NK-92 treated with Interleukin-12 subunit alpha and Interleukin-12 subunit beta, amount 100 ng/mL, for 24 hours (cell line): ENCODE data around the gene SLC35B2.

Source experiments
- DNase-seq: peaks from one replicate; lab custom pipeline; 2025; lab: John Stamatoyannopoulos, UW

The SLC35B2 gene

DNA sequence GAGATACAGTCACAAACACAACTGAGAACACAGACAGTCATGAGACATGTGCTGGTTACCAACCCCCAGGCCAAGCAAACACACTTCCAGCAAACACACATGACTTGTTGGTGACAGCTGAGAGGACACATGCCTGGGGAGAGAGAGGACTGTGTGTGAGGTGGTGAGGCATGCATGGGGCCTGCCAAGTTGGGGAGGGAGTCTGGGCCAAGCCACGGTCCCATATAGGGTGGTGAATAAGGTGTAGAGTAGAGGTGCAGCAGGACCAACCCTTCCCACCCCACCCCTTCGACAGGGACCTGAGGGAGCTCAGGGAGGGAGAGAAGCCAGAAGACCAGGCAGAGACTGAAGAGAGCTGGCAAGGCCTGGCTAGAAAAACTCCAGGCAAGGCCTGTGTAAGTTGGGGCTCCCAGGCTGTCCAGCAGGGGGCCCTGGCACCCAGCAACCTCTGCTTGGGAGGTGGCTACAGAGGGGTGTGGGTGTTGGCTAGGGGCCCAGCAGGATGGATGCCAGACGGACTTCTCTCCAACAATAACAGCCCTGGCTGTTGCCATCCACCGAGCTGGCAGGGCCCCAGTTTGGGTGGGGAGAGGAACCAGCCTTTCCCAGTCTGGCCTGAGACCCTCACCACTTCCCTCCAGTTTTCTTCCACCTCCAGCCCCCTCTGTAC is 35.9 kb downstream of the SLC35B2 start:
- peak; percentile 47 for DNase-seq

DNA sequence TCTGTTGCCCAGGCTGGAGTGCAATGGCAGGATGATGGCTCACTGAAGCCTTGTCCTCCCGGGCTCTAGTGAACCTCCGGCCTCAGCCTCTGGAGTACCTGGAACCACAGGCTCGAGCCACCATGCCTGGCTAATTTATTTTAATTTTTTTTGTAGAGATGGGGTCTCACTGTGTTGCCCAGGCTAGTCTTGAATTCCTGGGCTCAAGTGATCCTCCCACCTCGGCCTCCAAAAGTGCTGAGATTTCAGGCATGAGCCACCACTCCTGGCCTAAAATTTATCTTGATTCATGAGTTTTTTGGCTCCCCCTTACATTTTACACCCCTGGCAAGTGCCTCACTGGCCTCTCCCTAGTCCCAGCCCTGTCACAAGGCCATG is 36.4 kb downstream of the SLC35B2 start:
- no peak for DNase-seq

DNA sequence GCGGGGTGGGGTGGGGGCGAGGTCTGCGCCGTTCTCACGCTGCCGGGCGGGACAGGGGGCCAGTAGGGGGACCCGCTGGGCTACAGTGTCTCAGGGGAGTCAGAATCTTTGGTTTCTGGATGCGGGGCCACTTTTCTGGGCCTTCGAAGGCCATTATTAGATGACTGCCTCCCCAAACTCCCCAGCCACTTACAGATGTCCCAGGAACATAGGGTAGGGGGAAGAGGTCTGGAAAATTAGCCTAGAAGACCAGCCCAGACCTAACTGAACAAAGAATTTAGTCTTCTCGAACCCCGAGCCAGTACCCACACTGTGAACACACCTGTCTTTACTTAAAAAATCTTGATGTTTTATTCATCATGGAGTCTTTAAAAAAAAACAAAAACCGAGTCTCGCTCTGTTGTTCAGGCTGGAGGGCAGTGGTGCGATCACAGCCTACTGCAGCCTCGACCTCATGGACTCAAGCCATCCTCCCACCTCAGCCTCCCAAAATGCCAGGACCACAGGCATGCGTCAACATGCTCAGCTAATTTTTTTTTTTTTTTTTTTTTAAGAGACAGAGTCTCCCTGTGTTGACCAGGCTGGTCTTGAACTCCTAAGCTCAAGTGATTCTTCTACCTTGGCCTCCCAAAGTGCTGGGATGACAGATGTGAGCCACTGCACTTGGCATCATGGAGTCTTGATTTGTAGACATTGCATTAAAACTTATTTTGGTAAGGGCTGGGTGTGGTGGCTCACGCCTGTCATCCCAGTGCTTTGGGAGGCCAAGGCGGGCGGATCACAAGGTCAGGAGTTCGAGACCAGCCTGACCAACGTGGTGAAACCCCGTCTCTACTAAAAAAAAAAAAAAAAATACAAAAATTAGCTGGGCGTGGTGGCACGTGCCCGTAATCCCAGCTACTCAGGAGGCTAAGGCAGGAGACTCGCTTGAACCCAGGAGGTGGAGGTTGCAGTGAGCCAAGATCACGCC is 37.2 kb downstream of the SLC35B2 start:
- no peak for DNase-seq

DNA sequence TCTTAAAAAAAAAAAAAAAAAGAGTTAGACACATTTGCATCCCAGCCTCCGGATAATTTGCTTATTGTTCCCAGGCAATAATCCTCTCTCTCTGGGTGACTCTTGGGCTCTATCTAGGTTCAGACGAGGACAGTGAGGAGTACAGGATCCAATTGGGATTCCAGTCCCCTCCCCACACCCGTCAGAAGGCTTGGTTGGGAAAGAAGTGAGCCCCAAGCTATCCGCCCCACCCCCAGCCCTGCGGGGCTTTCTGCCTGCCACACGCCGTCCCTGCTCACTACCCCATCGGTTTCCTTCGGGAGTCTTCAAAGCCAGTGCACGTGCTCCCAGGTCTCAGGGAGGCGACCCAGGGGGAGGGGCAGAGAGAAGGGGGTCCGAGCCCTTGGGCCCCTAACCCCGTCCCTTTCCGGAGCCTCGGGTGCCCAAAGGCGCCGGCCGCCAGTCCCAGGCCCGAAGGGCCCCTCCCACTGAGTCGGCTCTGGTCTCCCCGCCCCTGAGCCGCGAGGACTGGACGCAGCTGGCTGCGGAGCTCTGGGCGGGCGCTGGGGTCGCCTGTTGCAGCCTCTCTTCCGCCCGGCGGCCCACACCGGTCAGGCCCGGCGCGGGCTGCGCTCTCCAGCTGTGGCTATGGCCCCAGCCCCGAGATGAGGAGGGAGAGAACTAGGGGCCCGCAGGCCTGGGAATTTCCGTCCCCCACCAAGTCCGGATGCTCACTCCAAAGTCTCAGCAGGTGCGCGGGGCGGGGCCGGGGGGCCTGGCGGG is 38.1 kb downstream of the SLC35B2 start:
- DNase-seq, result no peak

DNA sequence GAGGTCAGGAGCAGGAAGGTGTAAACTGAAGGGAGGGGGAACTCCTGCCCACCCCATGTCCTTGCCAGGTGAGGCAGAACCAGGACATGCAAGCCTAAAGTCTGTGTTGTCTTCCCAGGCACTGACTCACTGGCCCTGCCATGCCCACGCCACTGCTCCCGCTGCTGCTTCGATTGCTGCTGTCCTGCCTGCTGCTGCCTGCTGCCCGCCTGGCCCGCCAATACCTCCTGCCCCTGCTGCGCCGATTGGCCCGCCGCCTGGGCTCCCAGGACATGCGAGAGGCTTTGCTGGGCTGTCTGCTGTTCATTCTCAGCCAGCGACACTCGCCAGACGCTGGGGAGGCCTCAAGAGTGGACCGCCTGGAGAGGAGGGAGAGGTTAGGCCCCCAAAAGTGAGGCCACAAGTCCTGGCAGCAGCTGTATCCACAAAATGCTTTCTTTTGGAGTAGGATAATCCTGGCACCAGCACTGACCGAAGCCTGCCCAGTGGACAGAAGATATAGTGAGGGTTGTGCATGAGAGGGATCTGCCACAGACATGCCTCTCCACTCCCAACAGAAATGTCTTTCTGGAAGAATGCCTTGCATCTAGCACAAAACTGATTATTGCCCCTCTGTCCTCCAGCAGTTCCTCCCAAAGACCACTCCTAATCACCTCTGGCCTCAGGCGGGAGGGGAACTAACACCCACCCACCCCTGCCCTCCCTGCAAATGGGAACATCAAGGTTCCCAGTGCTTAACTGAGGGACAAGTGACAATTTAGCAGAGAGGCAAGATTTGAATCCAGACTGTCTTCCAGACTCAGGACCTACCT is 39.8 kb downstream of the SLC35B2 start:
- DNase-seq, result no peak

DNA sequence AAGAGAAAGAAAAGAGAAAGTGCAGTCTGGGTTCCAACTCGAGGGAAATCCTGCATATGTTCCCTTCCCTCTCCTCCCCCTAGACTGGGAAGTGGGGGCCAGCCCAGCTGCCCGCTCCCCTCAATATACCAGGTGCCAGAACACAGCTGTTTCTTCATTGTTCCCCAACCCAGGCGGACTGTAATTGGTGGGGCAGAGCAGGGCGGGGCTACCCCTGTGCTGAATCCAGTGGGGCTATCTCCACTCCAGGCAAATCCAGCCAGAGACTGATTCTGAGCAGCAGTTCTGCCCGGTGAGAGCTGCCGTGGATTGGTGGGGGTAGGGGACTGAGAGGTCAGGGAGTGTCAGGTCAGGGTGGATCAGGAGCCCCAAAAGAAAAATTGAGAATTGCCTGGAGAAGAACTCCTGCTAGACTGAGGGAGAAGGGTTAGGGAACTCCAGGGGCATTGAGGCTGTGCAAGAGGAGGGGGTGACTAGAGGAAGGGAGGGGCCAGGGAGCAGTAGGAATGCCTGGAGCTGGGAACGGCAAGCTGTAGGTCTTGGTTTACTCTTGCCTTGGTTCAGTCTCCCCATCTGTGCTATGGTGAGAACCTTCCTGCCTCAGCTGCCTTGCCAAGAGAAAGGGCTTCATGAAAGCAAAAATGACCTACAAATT is 40.5 kb downstream of the SLC35B2 start, which contains the start of gene MYMX:
Gene MYMX (plus strand): TSS at position 250 of the 655 bp plus-strand sequence. CDS start 546 bp downstream, outside the sequence.
- no peak for DNase-seq

DNA sequence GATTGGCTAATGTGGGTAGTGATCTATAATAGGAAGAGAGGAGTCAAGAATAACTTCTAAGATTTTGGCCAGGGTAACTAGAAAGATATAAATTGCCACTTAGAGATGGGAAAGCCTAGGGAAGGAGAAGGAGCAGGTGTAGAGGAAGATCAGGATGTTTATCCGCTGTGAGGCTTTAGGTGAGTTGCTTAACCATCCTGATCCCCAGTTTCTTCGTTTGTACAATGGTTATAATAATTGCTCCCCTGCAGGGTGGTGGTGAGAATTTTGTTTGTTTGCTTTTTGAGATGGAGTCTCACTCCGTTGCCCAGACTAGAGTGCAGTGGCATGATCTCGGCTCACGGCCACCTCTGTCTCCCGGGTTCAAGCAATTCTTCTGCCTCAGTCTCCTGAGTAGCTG is 43.0 kb downstream of the SLC35B2 start:
- no peak for DNase-seq

DNA sequence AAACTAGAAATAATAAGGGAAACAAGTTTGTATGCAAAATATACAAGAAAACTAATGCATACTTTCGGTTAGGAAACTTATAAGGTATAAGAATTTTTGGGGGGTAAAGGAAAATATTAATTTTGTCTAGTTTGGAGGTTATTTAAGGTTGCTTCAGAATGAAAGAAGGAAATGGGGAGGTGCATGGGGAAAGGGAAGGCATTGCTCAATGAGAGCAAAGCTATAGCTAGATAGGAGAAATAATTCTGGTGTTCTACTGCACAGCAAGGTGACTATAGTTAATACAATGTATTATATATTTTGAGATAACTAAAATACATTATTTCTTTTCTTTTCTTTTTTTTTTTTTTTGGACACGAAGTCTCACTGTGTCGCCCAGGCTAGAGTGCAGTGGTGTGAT is 46.0 kb downstream of the SLC35B2 start:
- no peak for DNase-seq

DNA sequence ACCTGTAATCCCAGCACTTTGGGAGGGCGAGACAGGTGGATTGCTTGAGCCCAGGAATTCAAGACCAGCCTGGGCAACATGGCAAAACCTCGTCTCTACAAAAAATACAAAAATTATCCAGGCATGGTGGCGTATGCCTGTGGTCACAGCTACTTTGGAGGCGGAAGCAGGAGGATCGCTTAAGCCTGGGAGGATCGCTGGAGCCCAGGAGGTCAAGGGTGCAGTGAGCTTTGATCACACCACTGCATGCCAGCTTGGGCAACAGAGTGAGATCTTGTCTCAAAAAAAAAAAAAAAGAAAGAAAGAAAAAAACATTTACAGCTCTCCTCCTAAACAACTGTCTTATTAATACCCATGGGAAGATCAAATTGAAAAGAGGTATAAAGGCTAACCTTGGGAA is 49.4 kb downstream of the SLC35B2 start:
- no peak for DNase-seq
